ENCODE measurements around the gene GCNT1.

- TF ChIP-seq POLR2A (IDR thresholded peaks at IDR 0.05) = no peak
- TF ChIP-seq, protein P1, sequence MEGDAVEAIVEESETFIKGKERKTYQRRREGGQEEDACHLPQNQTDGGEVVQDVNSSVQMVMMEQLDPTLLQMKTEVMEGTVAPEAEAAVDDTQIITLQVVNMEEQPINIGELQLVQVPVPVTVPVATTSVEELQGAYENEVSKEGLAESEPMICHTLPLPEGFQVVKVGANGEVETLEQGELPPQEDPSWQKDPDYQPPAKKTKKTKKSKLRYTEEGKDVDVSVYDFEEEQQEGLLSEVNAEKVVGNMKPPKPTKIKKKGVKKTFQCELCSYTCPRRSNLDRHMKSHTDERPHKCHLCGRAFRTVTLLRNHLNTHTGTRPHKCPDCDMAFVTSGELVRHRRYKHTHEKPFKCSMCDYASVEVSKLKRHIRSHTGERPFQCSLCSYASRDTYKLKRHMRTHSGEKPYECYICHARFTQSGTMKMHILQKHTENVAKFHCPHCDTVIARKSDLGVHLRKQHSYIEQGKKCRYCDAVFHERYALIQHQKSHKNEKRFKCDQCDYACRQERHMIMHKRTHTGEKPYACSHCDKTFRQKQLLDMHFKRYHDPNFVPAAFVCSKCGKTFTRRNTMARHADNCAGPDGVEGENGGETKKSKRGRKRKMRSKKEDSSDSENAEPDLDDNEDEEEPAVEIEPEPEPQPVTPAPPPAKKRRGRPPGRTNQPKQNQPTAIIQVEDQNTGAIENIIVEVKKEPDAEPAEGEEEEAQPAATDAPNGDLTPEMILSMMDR (IDR thresholded peaks at IDR 0.05 in 8 of 11, conservative IDR thresholded peaks at IDR 0.05 in 3 of 11) = no peak
These were observed 62.3 kb downstream of the GCNT1 start for GRCh38 chr9:76521244-76521681.

All from spleen (tissue), 7 donors.